ENCODE results near the gene SEPTIN3.
A peak's percentile ranks its signal among the peaks of the same experiment; 100 is the strongest.

Gene SEPTIN3

DNA sequence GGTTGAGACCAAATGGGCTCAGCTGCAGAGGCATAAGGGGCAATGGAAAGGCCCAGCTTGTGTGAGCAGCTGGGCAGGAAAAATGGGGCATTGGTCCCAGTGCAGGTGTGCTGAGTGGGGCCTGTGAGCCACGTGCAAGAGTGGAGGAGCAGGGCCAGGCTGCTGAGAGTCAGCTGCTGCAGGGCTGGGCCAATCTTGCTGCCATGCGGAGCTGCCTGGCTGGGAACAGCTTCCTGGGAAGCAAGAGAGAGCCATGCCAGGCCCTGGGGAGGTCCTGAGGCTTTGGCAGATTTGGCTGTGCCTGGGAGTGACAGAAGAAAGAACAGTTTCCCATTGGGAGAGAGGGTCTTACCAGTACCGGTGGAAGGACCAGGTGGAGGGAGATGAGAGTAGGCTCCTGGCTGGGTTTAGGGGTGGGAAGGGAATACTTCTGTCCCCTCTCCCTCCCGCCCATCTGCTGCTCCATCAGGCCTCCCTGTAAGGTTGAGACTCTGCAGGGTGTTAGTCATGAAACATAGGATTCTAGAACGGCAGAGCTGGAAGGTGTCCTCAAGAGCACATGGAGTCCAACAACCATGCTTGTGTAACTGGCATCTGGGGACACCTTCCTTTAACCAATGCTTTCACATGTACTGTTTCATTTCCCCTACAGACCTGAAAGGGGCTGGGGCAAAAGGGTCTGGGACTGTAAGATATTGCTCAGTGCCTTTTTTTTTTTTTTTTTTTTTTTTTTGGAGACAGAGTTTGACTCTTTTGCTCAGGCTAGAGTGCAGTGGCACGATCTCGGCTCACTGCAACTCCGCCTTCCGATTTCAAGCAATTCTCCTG, 10.4 kb downstream of the SEPTIN3 start:
- no peaks in the 10 kb centered on the region for H3K36me3 ChIP-seq (ENCODE audit: control insufficient read depth, insufficient read depth, low read length)
- peaks cover 45% of the 10 kb centered on the region for H3K27me3 ChIP-seq (ENCODE audit: control insufficient read depth, insufficient read depth, low read length)
- peaks cover 13% of the 10 kb centered on the region; the same call in 1 of the 2 replicates for H3K4me1 ChIP-seq (ENCODE audit: control insufficient read depth, insufficient read depth, low read length)
- H3K4me3 ChIP-seq (ENCODE audit: low read depth, low read length), result no peak overlapping the region
- H3K27ac ChIP-seq (ENCODE audit: low read depth, low read length), result no peak overlapping the region
- H3K9me3 ChIP-seq (ENCODE audit: control insufficient read depth, insufficient read depth, low read depth, low read length), result no peaks in the 10 kb centered on the region
- no peak overlapping the region for H3K9ac ChIP-seq (ENCODE audit: low read length)

DNA sequence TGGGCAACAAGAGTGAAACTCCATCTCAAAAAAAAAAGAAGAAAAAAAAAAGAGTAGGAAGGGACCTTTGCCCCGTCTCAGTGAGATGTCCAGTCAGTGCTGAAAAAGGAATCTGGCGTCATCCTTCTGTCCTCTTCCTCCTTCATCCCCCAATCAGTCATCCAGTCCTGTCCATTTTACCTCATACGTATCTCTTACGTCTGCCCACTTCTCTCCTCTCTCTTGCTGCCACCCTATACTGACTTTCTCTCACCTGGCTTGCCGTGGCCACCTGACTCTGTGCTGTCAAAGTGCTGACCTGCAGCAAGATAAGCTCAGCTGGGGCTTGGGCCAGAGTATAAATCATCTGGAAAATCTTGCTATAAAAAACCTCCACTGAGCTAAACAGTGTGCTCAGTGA, 13.6 kb downstream of the SEPTIN3 start:
- 0 out of 2 replicates have a peak, but pooled peaks cover 2% of the 10 kb centered on the region for H3K4me1 ChIP-seq (ENCODE audit: control insufficient read depth, insufficient read depth, low read length)
- H3K9me3 ChIP-seq (ENCODE audit: control insufficient read depth, insufficient read depth, low read depth, low read length), result no peaks in the 10 kb centered on the region
- H3K4me3 ChIP-seq (ENCODE audit: low read depth, low read length), result no peak overlapping the region
- no peak overlapping the region for H3K9ac ChIP-seq (ENCODE audit: low read length)
- no peaks in the 10 kb centered on the region for H3K36me3 ChIP-seq (ENCODE audit: control insufficient read depth, insufficient read depth, low read length)
- H3K27ac ChIP-seq (ENCODE audit: low read depth, low read length), result no peak overlapping the region
- H3K27me3 ChIP-seq (ENCODE audit: control insufficient read depth, insufficient read depth, low read length), result peaks cover 15% of the 10 kb centered on the region

DNA sequence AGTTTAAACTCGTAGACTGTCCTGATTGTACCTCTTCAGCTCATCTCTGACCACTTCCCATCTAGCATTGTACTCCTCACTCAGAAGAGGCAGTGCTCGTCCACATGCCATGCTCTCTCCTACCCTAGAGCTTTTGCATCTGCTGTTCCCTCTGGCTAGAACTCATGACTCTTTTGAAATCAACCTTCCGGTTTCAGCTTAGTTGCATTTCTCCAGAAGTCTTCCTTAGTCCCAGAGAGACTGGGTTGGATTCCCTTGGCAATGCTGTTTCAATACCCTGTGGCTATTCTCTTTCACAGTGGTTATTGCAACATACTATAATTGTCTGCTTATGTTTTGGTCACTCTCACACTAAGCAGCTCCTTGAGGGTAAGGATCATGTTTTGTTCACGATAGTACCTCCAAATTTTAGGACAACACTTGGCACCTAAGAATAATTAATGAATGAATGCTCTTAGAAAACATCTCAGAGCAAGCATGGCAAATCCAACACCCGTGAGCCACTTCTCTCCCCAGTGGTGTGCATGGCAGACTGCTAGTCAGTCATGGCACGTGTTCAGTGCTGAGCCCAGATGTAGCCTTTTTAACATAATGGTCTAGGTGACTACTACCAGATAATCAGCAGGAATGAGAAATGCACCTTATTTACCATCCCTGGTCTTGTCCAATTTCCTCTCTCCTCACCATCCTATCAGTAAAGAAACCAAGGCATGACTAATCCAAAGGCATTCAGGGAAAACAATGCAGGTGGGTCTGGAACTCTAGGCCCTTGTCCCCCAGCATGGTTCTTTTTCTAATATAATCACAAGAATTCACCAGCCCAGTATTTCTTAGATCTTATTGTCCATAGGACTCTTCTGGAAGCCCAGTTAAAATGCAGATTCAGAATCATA, 14.5 kb downstream of the SEPTIN3 start:
- Histone ChIP-seq H3K27me3 (ENCODE audit: control insufficient read depth, insufficient read depth, low read length) (peaks cover 6% of the 10 kb centered on the region), H3K9me3 (ENCODE audit: control insufficient read depth, insufficient read depth, low read depth, low read length) (no peaks in the 10 kb centered on the region), H3K36me3 (ENCODE audit: control insufficient read depth, insufficient read depth, low read length) (no peaks in the 10 kb centered on the region), H3K9ac (ENCODE audit: low read length) (no peak overlapping the region), H3K27ac (ENCODE audit: low read depth, low read length) (no peak overlapping the region), H3K4me1 (ENCODE audit: control insufficient read depth, insufficient read depth, low read length) (no peaks in the 10 kb centered on the region), H3K4me3 (ENCODE audit: low read depth, low read length) (no peak overlapping the region)

DNA sequence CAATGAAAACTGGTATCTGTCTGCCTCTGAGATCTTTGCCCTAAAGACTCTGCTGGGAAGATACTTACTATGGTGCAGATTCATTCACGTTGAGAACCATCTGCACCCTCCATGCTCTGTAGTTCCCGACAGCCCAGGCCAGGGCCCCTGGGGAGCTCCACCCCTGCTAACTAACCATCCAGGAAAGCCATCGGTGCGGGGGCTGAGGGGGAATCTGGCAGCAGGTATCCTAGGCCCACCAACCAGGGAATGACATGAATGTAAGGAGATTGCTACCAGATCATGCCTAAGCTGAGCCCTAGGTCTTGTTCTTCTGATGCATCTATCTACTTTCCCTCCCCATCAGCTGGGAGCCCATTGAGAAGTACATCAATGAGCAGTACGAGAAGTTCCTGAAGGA, 18.0 kb downstream of the SEPTIN3 start:
- Histone ChIP-seq H3K27me3 (ENCODE audit: control insufficient read depth, insufficient read depth, low read length) (no peaks in the 10 kb centered on the region; the same call in 1 of the 2 replicates), H3K27ac (ENCODE audit: low read depth, low read length) (no peak overlapping the region), H3K4me3 (ENCODE audit: low read depth, low read length) (no peak overlapping the region), H3K36me3 (ENCODE audit: control insufficient read depth, insufficient read depth, low read length) (no peaks in the 10 kb centered on the region), H3K9ac (ENCODE audit: low read length) (no peak overlapping the region), H3K4me1 (ENCODE audit: control insufficient read depth, insufficient read depth, low read length) (no peaks in the 10 kb centered on the region), H3K9me3 (ENCODE audit: control insufficient read depth, insufficient read depth, low read depth, low read length) (no peaks in the 10 kb centered on the region)

DNA sequence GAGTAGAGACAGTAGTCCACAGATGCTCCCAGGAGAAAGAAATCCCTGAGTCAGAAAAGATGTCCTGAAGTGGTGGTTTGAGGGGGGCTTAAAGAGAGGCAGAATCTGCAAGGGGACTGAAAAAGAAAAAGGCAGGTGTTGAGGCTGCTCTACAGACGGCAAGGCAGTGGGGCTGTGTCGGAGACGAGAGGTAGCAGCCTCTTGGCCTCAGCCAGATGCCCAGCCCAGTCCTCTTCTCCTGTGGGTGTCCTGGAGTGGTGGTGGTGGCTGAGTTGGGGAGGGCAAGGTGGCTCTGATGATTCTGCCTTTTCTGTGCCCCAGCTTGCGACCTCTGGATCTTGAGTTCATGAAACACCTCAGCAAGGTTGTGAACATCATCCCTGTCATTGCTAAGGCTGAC, 20.0 kb downstream of the SEPTIN3 start:
- Histone ChIP-seq H3K9me3 (ENCODE audit: control insufficient read depth, insufficient read depth, low read depth, low read length) (no peaks in the 10 kb centered on the region), H3K4me1 (ENCODE audit: control insufficient read depth, insufficient read depth, low read length) (no peaks in the 10 kb centered on the region), H3K36me3 (ENCODE audit: control insufficient read depth, insufficient read depth, low read length) (peaks cover 10% of the 10 kb centered on the region), H3K9ac (ENCODE audit: low read length) (no peak overlapping the region), H3K27me3 (ENCODE audit: control insufficient read depth, insufficient read depth, low read length) (no peaks in the 10 kb centered on the region; the same call in 1 of the 2 replicates), H3K4me3 (ENCODE audit: low read depth, low read length) (no peak overlapping the region), H3K27ac (ENCODE audit: low read depth, low read length) (no peak overlapping the region)

DNA sequence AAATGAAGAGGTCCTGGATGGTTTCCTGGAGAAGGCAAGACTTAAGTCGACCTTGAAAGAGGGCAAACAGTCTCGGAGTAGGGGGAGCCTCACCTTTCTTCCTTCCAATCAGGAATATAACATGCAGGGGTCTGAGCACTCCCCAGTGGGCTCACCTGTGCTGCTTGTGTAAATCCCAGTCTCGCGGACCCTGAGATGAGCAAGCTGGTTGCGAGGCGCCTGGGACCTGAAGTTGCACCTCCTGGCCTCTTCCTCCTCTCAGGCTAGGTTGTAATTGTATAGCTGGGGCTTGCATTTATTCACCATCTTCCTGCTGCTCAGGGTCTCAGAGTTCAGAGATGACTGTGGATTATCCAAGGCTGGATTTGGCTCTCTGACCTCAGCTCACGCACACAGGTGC, 21.9 kb downstream of the SEPTIN3 start:
- H3K4me1 ChIP-seq (ENCODE audit: control insufficient read depth, insufficient read depth, low read length), result no peaks in the 10 kb centered on the region
- H3K36me3 ChIP-seq (ENCODE audit: control insufficient read depth, insufficient read depth, low read length), result peaks cover 20% of the 10 kb centered on the region
- H3K9me3 ChIP-seq (ENCODE audit: control insufficient read depth, insufficient read depth, low read depth, low read length), result no peaks in the 10 kb centered on the region
- H3K27me3 ChIP-seq (ENCODE audit: control insufficient read depth, insufficient read depth, low read length), result no peaks in the 10 kb centered on the region; the same call in 1 of the 2 replicates
- H3K4me3 ChIP-seq (ENCODE audit: low read depth, low read length), result no peak overlapping the region
- H3K27ac ChIP-seq (ENCODE audit: low read depth, low read length), result no peak overlapping the region
- no peak overlapping the region for H3K9ac ChIP-seq (ENCODE audit: low read length)

DNA sequence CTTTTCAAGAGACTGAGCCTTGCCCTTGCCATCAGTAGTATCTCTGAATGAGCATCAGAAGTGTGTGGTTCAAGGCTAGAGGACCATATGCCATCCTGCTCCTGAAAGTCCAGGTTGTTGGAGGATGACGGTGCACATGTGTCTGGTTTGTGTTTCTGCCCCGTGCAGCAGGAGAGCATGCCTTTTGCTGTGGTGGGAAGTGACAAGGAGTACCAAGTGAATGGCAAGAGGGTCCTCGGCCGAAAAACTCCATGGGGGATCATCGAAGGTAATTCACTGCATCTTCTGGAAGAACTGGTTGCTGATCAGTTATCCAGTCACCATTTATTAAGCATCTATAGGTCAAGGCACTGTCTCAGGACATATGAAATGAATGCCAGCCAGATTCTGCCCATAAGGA, 23.3 kb downstream of the SEPTIN3 start:
- Histone ChIP-seq H3K9ac (ENCODE audit: low read length) (no peak overlapping the region), H3K27ac (ENCODE audit: low read depth, low read length) (no peak overlapping the region), H3K4me1 (ENCODE audit: control insufficient read depth, insufficient read depth, low read length) (no peaks in the 10 kb centered on the region), H3K36me3 (ENCODE audit: control insufficient read depth, insufficient read depth, low read length) (peaks cover 23% of the 10 kb centered on the region), H3K27me3 (ENCODE audit: control insufficient read depth, insufficient read depth, low read length) (no peaks in the 10 kb centered on the region; the same call in 1 of the 2 replicates), H3K4me3 (ENCODE audit: low read depth, low read length) (no peak overlapping the region), H3K9me3 (ENCODE audit: control insufficient read depth, insufficient read depth, low read depth, low read length) (no peaks in the 10 kb centered on the region)

DNA sequence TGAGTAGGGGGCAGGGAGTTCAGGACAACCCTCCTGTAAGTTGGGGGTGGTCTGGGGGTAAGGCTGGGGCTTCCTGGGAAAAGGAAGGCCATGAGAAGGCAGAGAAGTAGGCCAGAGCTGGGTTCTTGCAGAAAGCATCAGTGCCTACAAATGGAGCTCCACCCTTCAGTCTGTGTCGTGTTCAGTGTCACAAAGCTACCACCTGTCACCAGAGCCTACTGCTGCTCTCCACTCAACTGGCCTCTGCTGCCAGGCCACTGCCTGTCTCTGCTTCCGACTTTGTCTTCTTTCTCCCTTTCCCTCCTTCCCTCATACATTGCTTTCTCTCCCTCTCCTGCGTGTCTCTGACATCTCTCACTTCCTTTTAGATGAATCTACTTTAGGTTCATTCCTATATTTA, 26.0 kb downstream of the SEPTIN3 start:
- H3K4me1 ChIP-seq (ENCODE audit: control insufficient read depth, insufficient read depth, low read length), result no peaks in the 10 kb centered on the region
- H3K27me3 ChIP-seq (ENCODE audit: control insufficient read depth, insufficient read depth, low read length), result no peaks in the 10 kb centered on the region; the same call in 1 of the 2 replicates
- H3K4me3 ChIP-seq (ENCODE audit: low read depth, low read length), result no peak overlapping the region
- no peak overlapping the region for H3K9ac ChIP-seq (ENCODE audit: low read length)
- H3K36me3 ChIP-seq (ENCODE audit: control insufficient read depth, insufficient read depth, low read length), result peaks cover 23% of the 10 kb centered on the region
- H3K27ac ChIP-seq (ENCODE audit: low read depth, low read length), result no peak overlapping the region
- no peaks in the 10 kb centered on the region for H3K9me3 ChIP-seq (ENCODE audit: control insufficient read depth, insufficient read depth, low read depth, low read length)

DNA sequence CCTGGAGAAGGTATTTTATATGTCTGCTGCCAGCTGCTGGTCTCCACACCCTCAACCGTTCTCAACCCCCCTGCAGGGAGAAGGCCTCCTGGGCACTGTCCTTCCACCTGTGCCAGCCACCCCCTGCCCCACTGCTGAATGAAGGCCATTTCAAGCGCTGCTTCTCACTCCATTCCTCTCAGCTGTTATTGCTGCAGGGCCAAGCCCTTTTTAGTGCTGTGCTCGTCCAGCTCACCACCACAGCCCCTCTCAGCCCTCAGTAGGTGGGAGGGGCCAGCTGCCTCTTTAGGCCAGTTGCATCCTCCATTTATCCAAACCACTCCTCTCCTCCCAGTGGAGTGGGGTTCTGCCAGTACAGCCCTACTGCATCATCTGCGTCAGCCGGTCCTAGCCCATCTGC, 27.6 kb downstream of the SEPTIN3 start:
- peaks cover 8% of the 10 kb centered on the region; the same call in 1 of the 2 replicates for H3K27me3 ChIP-seq (ENCODE audit: control insufficient read depth, insufficient read depth, low read length)
- H3K9ac ChIP-seq (ENCODE audit: low read length), result no peak overlapping the region
- no peak overlapping the region for H3K27ac ChIP-seq (ENCODE audit: low read depth, low read length)
- H3K9me3 ChIP-seq (ENCODE audit: control insufficient read depth, insufficient read depth, low read depth, low read length), result no peaks in the 10 kb centered on the region
- peaks cover 23% of the 10 kb centered on the region for H3K36me3 ChIP-seq (ENCODE audit: control insufficient read depth, insufficient read depth, low read length)
- H3K4me3 ChIP-seq (ENCODE audit: low read depth, low read length), result no peak overlapping the region
- no peaks in the 10 kb centered on the region for H3K4me1 ChIP-seq (ENCODE audit: control insufficient read depth, insufficient read depth, low read length)

DNA sequence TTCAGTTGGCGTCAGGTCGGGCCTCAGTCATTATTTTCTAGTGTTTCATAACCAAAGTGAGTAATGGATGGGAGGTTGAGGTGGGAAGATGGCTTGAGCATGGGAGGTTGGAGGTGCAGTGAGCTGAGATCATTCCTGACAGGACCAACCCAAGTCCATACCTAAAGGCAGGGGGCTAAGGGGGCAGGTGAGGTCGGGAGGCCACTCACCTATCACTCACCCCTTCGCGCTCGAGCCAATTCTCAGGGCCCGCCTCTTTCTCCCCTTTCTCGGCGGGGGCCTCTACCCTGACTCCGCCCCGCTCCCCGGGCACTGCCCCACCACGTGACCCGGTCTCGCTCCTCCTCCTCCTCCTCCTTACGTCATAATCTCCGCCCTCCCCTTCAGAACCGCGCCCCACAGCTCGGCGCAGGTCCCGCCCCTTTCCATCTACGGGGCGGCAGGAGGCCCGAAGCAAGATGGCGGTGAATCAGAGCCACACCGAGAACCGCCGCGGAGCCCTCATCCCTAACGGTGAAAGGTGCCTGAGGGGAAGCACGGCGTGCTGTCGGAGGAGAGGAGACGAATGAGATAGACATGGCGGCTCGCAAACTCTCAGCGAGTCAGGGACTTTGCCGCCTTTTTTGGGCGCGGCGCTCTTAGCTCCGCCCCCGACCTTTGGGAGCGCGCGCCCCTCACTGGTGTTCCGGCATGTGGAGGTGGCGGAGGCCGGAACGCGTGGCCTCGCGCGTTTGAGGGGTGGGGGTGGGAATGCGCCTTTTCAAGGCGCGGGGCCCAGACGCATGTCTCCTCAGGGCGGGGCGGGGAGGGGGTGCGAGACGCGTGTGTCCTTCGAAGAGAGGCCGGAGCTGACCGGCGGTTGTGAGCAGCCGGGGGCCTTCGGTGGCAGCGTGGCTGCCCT, 29.4 kb downstream of the SEPTIN3 start, which contains the start of gene WBP2NL:
TSS of gene WBP2NL (plus strand) at position 428 of the 901 bp plus-strand sequence. CDS start at position 459, 31 bp downstream.
- H3K36me3 ChIP-seq (ENCODE audit: control insufficient read depth, insufficient read depth, low read length), result peaks cover 18% of the 10 kb centered on the region
- H3K27me3 ChIP-seq (ENCODE audit: control insufficient read depth, insufficient read depth, low read length), result peaks cover 8% of the 10 kb centered on the region; the same call in 1 of the 2 replicates
- no peaks in the 10 kb centered on the region for H3K9me3 ChIP-seq (ENCODE audit: control insufficient read depth, insufficient read depth, low read depth, low read length)
- peak within 1 kb of the TSS; percentile 31; the same call in 1 of the 2 replicates for H3K4me3 ChIP-seq (ENCODE audit: low read depth, low read length)
- H3K27ac ChIP-seq (ENCODE audit: low read depth, low read length), result no peak within 1 kb of the TSS
- no peaks in the 10 kb centered on the region for H3K4me1 ChIP-seq (ENCODE audit: control insufficient read depth, insufficient read depth, low read length)
- no peak within 1 kb of the TSS for H3K9ac ChIP-seq (ENCODE audit: low read length)
